GM10266 (cell line): ENCODE results near the gene MYO3B.

Source experiments
- DNase-seq: peaks from one replicate; pipeline ENCODE4 v3.0.0; 2012; ENCODE audit errors: extremely low spot score
- CTCF ChIP-seq: IDR thresholded peaks from 2 replicates; pipeline ENCODE4 v1.5.1; 2012; ENCODE audit warnings: mild to moderate bottlenecking, low read depth; ENCODE audit not compliant: control insufficient read depth, insufficient read depth; ENCODE audit errors: missing control alignments

The MYO3B gene

GRCh38 chr2:170222842-170223241, 44.9 kb downstream of the MYO3B start:
- DNase-seq, result no peak
- no peak for TF ChIP-seq CTCF

DNA sequence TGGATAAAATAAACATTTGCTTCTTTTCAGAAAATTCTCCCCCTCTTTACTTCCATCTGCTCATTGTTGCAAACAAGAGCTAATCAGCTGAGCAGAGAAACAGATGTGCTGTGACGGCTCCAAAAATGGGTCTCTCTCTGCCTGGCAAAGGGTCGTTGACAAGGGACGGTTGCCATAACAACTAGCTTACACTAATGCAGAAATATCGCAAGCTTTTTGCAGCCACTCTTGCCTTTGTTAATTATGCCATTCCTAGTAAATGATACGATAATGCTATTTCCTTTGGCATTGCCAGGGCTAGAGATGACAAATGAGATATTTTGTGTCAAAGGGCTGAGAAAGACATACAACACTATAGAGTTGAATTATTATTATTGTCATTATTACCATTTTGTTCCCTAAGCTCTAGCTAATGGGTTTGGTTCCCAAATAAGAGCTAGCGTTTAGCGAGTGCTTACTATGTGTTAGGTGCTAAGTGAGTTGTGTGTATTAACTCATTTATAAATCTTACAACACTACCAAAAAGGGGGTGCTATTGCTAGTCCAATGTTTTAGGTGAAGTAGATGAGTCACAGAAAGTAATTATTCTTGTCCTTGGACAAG, 46.8 kb downstream of the MYO3B start:
- no peak for DNase-seq
- TF ChIP-seq CTCF, result no peak

DNA sequence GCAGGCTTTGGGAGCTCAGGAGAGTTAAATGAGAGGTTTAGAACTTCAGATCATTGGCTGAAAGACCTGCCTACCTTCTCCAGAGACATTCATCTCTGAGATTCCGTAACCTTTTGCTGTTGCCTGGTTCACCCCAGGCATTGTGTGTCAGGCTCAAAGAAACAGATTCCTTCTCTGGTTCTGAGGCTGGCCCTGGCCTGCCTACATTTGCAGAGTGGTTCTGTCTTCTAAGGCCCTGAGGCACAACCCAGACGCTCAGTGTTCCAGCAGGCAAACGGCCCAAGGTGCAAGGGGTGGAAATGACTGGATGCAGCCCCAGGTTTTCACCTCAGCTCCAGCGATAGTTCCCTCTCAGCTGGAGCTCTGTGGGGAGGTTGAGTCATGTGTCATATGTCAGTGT, 48.3 kb downstream of the MYO3B start:
- no peak for TF ChIP-seq CTCF
- no peak for DNase-seq

GRCh38 chr2:170227507-170227947, 49.6 kb downstream of the MYO3B start:
- no peak for TF ChIP-seq CTCF
- no peak for DNase-seq

DNA sequence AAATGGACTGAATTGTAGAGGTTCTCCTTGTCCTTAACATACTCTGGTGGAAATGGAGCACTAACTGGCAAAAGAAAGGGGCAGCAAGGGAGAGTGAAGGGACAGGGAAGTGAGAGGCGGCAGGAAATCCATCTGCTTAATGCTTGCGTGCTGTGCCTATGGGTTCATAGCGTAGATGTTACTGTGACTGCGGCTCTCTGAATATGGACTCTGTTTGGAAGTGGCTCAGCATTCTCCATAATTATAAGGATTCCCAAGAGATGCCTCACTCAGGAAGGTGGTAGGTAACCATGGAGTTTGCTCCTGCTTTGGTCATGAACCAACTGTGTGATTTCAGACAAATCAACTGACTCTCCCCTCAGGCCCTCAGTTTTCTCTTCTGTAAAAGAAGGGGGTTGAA, 50.0 kb downstream of the MYO3B start:
- DNase-seq, result no peak
- TF ChIP-seq CTCF, result no peak

DNA sequence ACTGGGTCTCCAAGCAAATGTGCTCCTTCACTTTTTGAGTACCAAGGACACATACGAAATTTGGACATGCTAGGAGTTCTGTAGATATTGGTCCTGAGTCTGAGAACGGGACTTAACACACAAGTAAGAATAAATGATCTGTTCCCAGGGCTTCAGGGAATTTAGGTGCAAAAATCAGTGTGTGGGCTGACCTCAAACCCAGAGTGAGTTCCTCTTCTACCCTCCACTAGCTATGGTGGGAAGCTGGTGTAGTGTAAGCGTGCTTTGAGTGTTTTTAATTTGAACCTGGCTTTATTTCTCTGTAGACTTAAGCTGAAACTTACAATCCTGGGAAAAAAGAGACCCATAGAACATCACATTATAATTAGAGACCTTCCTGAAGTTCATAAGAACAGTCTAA, 50.5 kb downstream of the MYO3B start:
- DNase-seq, result no peak
- TF ChIP-seq CTCF, result no peak

GRCh38 chr2:170229125-170229524, 51.2 kb downstream of the MYO3B start:
- DNase-seq, result no peak

More at GRCh38 chr2:170229125-170229524, 51.2 kb downstream of the MYO3B start:
- no peak for TF ChIP-seq CTCF
